HG03025 (cell line): ENCODE measurements around the gene WDR73.
"Not testable (repeated sequence)": the region's sequence is repeated elsewhere in the genome, so short reads cannot be mapped to it uniquely, and the experiment has no call there.

Experiments used
- ATAC-seq: cut with Tn5 transposase; IDR thresholded peaks from one replicate; pipeline ENCODE4 v1.9.1; 2021; ENCODE audit warnings: mild to moderate bottlenecking, moderate library complexity; ENCODE audit not compliant: unreplicated experiment, low FRiP score

Gene WDR73

GRCh38 chr15:84653910-84654688 lies at the start of gene WDR73:
Gene WDR73, minus strand, starts transcription at chr15:84654283. Its CDS starts 9 bp downstream, at chr15:84654274.
- peak; percentile 88 for ATAC-seq

GRCh38 chr15:84703808-84704207 lies 49.7 kb upstream of the WDR73 start:
- ATAC-seq, result no peak

GRCh38 chr15:84702961-84703482 lies 48.9 kb upstream of the WDR73 start:
- ATAC-seq, result no peak

- no peak for ATAC-seq
Measured at GRCh38 chr15:84699538-84700191, 45.6 kb upstream of the WDR73 start.

DNA sequence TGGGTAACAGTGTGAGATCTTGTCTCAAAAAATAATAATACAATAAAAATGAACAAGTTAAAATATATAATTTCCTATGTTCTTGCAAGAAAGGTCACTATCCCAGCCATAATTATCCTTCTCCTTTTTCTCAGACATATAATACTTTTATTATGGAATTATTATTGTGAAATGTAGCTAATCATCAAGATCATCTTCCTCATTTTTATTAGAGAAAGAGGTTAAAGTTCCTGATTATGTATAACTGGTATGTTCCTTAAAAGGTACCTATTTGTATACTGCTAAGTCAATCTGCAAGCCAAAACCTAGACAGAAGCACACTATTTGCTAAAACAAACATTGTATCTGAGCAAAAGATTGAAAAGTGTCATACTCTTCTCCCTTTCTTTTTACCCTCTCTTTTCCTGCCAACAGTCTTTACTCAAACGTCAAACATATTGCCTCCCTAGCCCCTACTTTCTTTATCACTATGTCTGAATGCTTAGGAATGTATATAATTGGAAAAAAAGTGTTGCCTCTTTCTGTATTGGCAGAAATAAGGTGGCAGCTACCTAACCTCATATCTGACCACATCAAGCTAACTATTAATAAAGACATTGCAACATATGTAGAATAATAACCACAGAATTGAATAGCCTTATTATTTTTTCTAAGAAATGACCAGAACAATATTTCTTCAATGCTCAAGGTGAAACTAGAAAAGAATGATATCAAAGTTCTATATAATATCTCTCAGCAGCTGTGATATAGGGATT lies 43.3 kb upstream of the WDR73 start:
- ATAC-seq, result no peak

DNA sequence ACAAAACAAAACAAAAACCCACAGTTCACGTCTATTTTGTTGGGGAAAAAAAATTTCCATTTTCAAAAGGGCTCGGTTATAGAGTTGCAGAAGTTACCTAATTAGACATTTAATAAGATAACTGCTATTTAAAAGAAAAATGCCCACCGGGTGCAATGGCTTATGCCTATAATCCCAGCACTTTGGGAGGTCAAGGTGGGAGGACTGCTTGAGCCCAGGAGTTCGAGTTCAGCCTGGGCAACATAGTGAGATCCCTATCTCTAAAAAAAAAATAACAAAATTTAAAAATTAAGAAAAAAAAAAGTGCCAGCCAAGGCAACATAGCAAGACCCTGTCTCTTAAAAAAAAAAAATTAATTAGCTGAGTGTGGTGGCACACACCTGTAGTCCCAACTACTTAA lies 42.7 kb upstream of the WDR73 start:
- ATAC-seq, result no peak

GRCh38 chr15:84690342-84690741 lies 36.3 kb upstream of the WDR73 start:
- ATAC-seq, result no peak

GRCh38 chr15:84689858-84690257 lies 35.8 kb upstream of the WDR73 start:
- ATAC-seq, result no peak

GRCh38 chr15:84686446-84686845 lies 32.4 kb upstream of the WDR73 start:
- ATAC-seq, result not testable (repeated sequence)

GRCh38 chr15:84685304-84685703 lies 31.2 kb upstream of the WDR73 start:
- no peak for ATAC-seq

DNA sequence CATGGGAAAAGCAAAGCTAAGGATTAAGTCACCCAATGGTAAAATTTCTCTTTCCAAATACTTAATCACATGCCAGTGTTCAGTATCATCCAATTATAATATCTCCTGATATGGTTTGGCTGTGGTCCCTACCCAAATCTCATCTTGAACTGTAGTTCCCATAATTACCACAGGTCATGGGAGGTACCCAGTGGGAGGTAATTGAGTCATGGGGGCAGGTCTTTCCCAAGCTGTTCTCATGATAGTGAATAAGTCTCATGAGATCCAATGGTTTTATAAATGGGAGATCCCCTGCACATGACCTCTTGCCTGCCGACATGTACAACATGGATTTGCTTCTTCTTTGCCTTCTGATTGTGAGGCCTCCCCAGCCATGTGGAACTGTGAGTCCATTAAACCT lies 30.0 kb upstream of the WDR73 start:
- ATAC-seq, result no peak

- no peak for ATAC-seq
Measured at GRCh38 chr15:84681831-84682230, 27.7 kb upstream of the WDR73 start.

- ATAC-seq, result no peak
Measured at GRCh38 chr15:84671211-84671610, 17.1 kb upstream of the WDR73 start.

DNA sequence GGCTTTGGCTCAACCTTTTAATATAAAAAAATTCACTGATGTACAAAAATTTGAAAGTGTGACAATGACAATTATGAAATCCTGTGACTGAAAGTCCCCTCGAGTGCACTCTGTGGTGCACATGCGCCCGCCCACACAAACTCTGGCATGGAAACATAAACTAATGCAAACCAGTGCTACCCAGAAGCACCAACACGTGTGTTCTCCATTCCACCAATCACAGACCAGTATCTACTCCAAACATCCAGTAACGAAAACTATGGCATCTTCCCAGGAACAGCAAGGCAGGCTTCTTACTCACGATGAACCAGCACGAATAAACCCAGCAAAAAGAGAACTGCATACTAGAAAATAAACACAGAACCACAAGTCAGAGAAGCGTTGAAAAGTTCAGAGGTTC lies 15.6 kb upstream of the WDR73 start:
- ATAC-seq, result no peak

- no peak for ATAC-seq
Measured at GRCh38 chr15:84668221-84668982, 14.3 kb upstream of the WDR73 start.

DNA sequence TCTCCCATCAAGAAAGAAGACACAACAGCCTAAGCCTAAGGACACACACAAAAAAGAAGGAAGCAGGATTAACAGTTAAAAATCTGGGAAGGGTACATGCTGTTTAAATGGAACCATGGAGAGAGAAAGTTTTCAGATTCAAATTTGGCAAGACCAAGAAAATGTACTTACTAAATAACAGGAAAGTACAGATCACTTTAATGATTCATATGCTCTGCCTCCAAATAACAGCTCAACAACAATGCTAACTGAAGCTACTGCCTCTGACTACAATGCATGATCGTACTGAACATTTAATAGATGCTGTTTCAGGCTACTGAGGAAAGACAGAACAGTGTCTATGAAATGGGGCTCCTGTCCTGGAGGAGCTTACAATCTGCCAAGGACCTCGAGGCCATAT lies 12.3 kb upstream of the WDR73 start:
- ATAC-seq, result no peak

- ATAC-seq, result no peak
Measured at GRCh38 chr15:84661001-84661400, 6.9 kb upstream of the WDR73 start.

DNA sequence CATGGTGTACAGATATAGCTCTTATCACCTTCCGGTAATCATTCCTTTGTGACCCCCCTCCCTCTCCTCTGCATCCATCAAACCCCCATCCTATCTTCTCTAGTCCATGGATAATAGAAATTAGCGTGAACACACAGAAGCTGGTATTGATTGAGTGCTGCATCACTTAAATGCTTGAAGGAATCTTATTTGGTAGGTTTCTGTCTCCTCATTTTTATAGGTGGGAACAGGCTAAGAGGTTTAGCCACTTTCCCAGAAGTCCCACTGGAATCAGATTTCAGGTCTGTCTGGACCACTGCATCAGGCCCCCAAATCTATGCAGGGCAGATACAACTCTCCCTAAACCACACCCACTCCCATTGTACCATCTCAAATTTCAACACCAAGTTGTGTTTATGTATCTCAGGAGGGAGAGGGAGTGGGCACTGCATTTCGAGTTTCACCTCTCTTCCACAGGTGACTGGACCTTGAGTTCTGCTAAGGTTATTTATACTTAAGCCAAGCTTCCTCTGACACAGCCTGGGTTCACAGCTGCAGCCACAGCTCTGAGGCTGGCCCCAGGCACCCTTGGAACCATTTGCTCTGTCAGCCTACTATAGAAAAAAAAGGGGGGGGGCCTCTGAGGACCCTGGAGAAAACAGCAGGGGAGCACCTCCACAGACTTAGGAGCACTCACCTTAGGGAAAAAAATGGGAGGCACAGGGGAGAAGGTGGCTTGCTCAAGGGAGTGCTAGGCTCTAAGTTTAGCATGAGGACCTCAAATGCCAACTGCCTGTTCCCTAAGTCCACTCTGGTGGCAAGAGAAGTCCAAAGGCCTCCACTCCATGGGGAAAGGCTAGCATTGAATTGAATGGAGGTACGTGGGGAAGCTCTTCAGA lies 6.1 kb upstream of the WDR73 start:
- ATAC-seq, result no peak

DNA sequence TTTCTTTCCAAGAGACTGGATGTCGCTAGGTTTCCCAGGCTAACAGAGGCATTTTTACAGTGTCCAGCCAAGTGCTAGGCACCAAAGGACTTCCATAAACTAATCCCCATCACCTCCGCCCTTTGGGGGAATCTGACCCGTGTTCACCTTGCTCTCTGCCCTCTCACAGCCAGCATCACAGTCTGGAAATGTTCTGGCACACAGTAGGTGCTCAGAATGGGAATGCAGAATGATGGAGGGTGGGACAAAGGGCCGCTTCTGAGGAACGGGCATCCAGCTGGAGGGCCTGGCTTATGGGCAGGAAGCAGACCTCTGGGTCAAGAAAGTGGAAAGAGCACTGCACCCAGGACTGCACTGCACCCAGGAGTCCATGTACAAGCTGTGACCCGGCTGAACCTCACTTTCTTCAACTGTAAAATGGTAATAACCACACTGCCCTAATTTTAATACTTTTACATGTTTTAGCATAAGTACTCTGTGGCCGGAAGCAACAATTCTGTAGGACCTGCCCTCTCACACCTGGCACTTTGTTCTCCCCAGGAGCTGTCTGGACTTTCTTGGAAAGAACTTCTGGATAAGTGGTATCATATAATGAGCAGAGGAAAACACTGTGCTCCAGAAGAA lies 4.8 kb upstream of the WDR73 start:
- no peak for ATAC-seq
